KMS-11 (cell line): ENCODE results near the gene MADCAM1.

Source experiments
- H2AFZ ChIP-seq: fragments of 200-600 bp; sonication (generic); 2 replicates; pipeline ENCODE4 v1.6.1; 2016; ENCODE audit warnings: antibody characterized with exemption, mixed run types, low read depth
- H3K27ac ChIP-seq: fragments of 200-600 bp; sonication (generic); 2 replicates; pipeline ENCODE4 v1.6.1; 2016; ENCODE audit warnings: mild to moderate bottlenecking, mixed run types
- H3K27me3 ChIP-seq: fragments of 200-600 bp; sonication (generic); 2 replicates; pipeline ENCODE4 v1.6.1; 2017; ENCODE audit warnings: mild to moderate bottlenecking, low read depth, mixed run types, moderate library complexity; ENCODE audit not compliant: insufficient read depth
- H3K36me3 ChIP-seq: fragments of 200-600 bp; sonication (generic); 2 replicates; pipeline ENCODE4 v1.6.1; 2017; ENCODE audit warnings: mild to moderate bottlenecking, mixed run types; ENCODE audit not compliant: insufficient read depth
- H3K4me1 ChIP-seq: fragments of 200-600 bp; sonication (generic); 2 replicates; pipeline ENCODE4 v1.6.1; 2016; ENCODE audit warnings: mild to moderate bottlenecking, low read depth, mixed run types; ENCODE audit not compliant: poor library complexity, severe bottlenecking
- H3K4me2 ChIP-seq: fragments of 200-600 bp; sonication (generic); 2 replicates; pipeline ENCODE4 v1.7.0; 2016; ENCODE audit warnings: mild to moderate bottlenecking, mixed run types
- H3K4me3 ChIP-seq: fragments of 200-600 bp; sonication (generic); IDR thresholded peaks from 2 replicates; pipeline ENCODE4 v1.6.1; 2017; ENCODE audit warnings: low read depth, low read length, mixed read lengths; ENCODE audit not compliant: insufficient read depth
- H3K79me2 ChIP-seq: fragments of 200-600 bp; sonication (generic); 2 replicates; pipeline ENCODE4 v1.6.1; 2016; ENCODE audit warnings: low read depth, mixed run types; ENCODE audit not compliant: insufficient read depth
- H3K9ac ChIP-seq: fragments of 200-600 bp; sonication (generic); 2 replicates; pipeline ENCODE4 v1.6.1; 2016; ENCODE audit warnings: mild to moderate bottlenecking, mixed run types
- H4K20me1 ChIP-seq: fragments of 200-600 bp; sonication (generic); 2 replicates; pipeline ENCODE4 v1.6.1; 2016; ENCODE audit warnings: mild to moderate bottlenecking, mixed run types; ENCODE audit not compliant: insufficient read depth
- TF ChIP-seq, protein P1 (sequence below): fragments of 200-600 bp; sonication (generic); conservative IDR thresholded peaks from 2 replicates; pipeline ENCODE4 v1.6.1; 2017; ENCODE audit warnings: low read depth, mild to moderate bottlenecking, antibody characterized with exemption, low read length, moderate library complexity, mixed read lengths

The MADCAM1 gene

DNA sequence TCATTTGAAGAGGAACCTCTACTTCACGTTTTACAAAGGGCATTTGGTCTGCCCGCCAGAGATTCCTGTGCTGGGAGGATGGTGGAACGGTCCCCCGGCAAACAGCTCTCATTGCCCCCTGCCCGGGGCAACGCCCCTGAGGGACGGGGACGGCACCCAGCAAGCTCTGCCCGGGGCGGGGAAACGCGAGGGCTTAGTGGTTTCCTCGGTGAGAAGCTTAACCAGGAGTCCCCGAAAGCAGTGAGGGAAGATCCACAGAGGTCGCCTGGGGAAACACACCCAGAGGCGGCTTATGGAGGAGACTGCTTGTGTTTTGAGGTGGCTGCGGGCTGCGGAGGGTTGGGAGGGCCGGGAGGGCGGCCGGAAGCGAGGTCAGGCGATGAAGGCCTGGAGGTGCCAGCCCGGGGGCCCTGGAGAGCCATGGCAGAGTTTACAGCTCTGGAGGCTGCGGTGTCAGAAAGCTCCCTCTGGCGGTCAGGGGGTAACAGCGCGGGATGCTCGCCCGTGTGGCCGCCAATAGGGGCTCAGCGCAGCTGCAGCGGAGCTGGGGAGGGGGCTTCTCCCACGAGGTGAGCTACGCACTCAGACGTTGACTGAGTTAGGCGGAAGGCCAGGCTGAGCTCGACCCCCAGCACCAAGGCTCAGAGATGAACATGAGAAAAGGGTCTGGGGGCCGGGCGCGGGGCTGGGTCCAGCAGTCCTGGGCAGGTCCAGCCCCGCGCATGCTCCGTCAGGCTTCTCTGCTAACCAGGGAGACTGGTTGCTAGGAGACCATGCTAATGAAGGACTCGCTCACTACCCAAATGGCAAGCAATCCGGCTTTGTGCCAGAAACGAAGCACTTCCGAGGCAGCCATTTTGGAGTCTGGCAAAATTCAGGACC lies 10.4 kb downstream of the MADCAM1 start:
- H3K36me3 ChIP-seq: no peaks in the 10 kb centered on the region
- peak overlapping the region; percentile 96 for H3K9ac ChIP-seq
- peaks cover 33% of the 10 kb centered on the region for H3K4me1 ChIP-seq
- H3K4me2 ChIP-seq: peak overlapping the region; percentile 96
- H3K79me2 ChIP-seq: peaks cover 12% of the 10 kb centered on the region; the same call in 1 of the 2 replicates
- H3K4me3 ChIP-seq: peak overlapping the region; percentile 8
- peak overlapping the region; percentile 96 for H2AFZ ChIP-seq
- peaks cover 12% of the 10 kb centered on the region; the same call in 1 of the 2 replicates for H3K27me3 ChIP-seq
- H3K27ac ChIP-seq: peak overlapping the region; percentile 98
- TF ChIP-seq, protein P1, sequence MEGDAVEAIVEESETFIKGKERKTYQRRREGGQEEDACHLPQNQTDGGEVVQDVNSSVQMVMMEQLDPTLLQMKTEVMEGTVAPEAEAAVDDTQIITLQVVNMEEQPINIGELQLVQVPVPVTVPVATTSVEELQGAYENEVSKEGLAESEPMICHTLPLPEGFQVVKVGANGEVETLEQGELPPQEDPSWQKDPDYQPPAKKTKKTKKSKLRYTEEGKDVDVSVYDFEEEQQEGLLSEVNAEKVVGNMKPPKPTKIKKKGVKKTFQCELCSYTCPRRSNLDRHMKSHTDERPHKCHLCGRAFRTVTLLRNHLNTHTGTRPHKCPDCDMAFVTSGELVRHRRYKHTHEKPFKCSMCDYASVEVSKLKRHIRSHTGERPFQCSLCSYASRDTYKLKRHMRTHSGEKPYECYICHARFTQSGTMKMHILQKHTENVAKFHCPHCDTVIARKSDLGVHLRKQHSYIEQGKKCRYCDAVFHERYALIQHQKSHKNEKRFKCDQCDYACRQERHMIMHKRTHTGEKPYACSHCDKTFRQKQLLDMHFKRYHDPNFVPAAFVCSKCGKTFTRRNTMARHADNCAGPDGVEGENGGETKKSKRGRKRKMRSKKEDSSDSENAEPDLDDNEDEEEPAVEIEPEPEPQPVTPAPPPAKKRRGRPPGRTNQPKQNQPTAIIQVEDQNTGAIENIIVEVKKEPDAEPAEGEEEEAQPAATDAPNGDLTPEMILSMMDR: peak; percentile 77
- H4K20me1 ChIP-seq: no peaks in the 10 kb centered on the region

DNA sequence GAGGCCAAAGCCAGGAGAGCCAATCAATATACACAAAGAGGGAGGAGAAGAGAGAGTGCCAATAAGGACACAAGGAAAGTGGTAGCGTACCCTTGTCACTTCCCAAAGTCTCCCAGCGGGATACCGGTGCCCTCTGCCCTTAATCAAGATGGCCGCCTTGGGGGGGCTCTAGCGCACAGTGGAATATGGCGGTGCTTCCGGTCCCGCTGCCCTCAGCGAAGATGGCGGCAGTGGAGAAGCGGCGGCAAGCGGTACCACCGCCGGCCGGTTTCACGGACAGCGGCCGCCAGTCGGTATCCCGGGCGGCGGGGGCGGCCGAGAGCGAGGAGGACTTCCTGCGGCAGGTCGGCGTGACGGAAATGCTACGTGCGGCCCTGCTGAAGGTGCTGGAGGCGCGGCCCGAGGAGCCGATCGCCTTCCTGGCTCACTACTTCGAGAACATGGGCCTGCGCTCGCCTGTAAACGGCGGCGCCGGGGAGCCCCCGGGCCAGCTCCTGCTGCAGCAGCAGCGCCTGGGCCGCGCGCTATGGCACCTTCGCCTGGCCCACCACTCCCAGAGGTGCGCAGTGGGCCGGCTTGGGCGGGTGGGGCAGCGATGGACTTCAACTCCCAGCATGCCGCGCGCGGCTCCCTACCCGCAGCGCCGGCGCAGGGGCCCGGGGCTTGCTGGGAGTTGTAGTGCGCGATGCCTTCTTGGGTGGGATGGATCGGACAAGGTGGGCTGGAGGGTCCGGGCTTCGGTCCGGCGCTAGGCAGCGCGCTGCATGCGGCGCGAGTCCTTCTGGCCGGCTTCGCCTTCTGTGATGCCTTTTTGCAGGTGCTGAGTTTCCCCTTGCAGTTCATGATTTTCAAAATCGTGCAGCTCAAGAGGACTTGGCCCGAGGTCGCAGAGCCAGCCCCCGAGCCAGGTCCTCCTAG lies 11.3 kb downstream of the MADCAM1 start, which contains the start of gene TPGS1:
Gene TPGS1 (plus strand): TSS at position 212 of the 918 bp plus-strand sequence. CDS start 10 bp downstream, at position 222.
- H3K36me3 ChIP-seq: no peaks in the 10 kb centered on the region
- peak within 1 kb of the TSS; percentile 96 for H3K4me2 ChIP-seq
- peaks cover 40% of the 10 kb centered on the region for H3K4me1 ChIP-seq
- peak within 1 kb of the TSS; percentile 98 for H3K27ac ChIP-seq
- peak within 1 kb of the TSS; percentile 96 for H3K9ac ChIP-seq
- H3K79me2 ChIP-seq: peaks cover 12% of the 10 kb centered on the region; the same call in 1 of the 2 replicates
- peaks cover 6% of the 10 kb centered on the region; the same call in 1 of the 2 replicates for H3K27me3 ChIP-seq
- H2AFZ ChIP-seq: peak within 1 kb of the TSS; percentile 96
- peak within 1 kb of the TSS; percentile 8 for H3K4me3 ChIP-seq
- no peaks in the 10 kb centered on the region for H4K20me1 ChIP-seq
- TF ChIP-seq, protein P1: no peak

DNA sequence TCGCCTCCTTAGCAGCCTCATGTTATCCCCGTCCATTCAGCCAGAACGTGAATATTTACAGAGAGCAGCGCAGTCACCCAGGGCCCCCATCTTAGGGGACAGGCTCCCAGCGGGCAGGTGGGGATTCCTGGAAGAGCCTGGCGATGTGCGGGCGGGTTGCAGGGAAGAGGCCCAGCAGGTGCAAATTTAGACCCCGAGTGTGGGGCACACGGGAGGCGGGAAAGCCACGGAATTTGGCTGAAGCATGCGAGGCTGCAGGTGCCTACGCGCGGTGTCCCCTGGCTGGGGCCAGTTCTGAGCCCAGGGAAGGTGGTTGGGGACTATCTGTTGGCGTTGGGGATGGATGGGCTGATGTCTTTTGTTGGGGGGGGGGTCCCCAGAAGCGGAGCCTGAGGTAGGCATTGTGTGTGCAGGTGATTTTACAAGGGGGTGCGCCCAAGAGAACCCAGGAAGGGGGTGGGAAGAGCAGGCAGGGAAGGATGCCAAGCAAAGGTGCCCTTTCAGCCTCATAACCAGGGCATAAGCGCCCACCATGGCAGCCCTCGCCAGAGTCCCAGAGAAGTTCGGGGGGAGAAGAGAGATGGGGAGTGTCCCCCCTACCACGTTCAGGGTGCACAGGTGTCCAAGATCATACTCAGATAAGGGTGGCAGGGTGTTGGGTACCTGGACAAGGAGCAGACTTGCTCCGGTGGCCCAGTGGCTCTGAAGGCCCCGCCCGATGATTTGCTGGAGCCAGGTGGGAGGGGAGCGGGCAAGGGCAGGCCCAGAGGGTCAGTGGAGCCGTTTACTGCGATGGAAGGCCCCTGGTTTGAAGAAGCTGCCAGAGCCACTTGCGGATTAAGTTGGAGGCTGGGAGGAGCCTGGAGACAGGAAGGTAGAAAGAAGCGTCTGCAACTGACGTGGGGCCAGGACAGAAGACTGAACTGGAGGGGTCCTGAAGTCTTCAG lies 12.2 kb downstream of the MADCAM1 start:
- H3K4me1 ChIP-seq: peaks cover 40% of the 10 kb centered on the region
- peaks cover 12% of the 10 kb centered on the region; the same call in 1 of the 2 replicates for H3K79me2 ChIP-seq
- no peaks in the 10 kb centered on the region for H3K36me3 ChIP-seq
- H3K27me3 ChIP-seq: no peaks in the 10 kb centered on the region
- peak overlapping the region; percentile 96; the same call in 1 of the 2 replicates for H2AFZ ChIP-seq
- peak overlapping the region; percentile 96; the same call in 1 of the 2 replicates for H3K9ac ChIP-seq
- H4K20me1 ChIP-seq: no peaks in the 10 kb centered on the region
- H3K27ac ChIP-seq: no peak overlapping the region
- peak overlapping the region; percentile 96 for H3K4me2 ChIP-seq
- TF ChIP-seq, protein P1: no peak
- no peak overlapping the region for H3K4me3 ChIP-seq
